Esophagus squamous epithelium (tissue), 4 donors: ENCODE measurements around the gene MAP3K8.

ENCODE experiments used
- CTCF ChIP-seq, 6 experiments: fragments of 450-650 bp in 4 of 6; fragments of 200-600 bp in 2 of 6; sonication (generic) in 2 of 6; IDR thresholded peaks; one replicate each; pipeline ENCODE4 v1.5.1; 2016 to 2019; ENCODE audit warnings: antibody characterized with exemption in 6 of 6, mild to moderate bottlenecking in 4 of 6, moderate library complexity in 4 of 6
- POLR2A ChIP-seq, 4 donors: fragments of 450-650 bp; IDR thresholded peaks; one replicate each; pipeline ENCODE4 v1.6.1; 2017; ENCODE audit warnings: antibody characterized with exemption in 4 of 4, mild to moderate bottlenecking in 4 of 4, moderate library complexity in 3 of 4

- no peak for TF ChIP-seq CTCF (IDR thresholded peaks at IDR 0.05)
- TF ChIP-seq POLR2A (IDR thresholded peaks at IDR 0.05): no peak
Observed at GRCh38 chr10:30476511-30477155, 42.6 kb downstream of the MAP3K8 start.
